Mucosa of gallbladder (tissue), 1 donor: ENCODE data around the gene PDAP1. TPM values are rescaled to one million over a fixed set of nuclear protein-coding genes. Genes with fewer than 3 reads are reported as not detected.
A peak's percentile ranks its signal among the peaks of the same experiment; 100 is the strongest.
"Not testable (repeated sequence)": the region's sequence is repeated elsewhere in the genome, so short reads cannot be mapped to it uniquely, and the experiment has no call there.

Experiments used
- DNase-seq: peaks from one replicate; pipeline ENCODE4 v3.0.0-alpha.2; 2020; ENCODE audit warnings: low spot score
- total RNA-seq: library from RNA; stranded (reverse); gene quantifications from one replicate; pipeline ENCODE4 v1.2.1, GENCODE V29; 2021
- donor health status: DM: no; HTN: no; CAD: no.

PDAP1 gene, protein sequence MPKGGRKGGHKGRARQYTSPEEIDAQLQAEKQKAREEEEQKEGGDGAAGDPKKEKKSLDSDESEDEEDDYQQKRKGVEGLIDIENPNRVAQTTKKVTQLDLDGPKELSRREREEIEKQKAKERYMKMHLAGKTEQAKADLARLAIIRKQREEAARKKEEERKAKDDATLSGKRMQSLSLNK
- 83.7 TPM for total RNA-seq

DNA sequence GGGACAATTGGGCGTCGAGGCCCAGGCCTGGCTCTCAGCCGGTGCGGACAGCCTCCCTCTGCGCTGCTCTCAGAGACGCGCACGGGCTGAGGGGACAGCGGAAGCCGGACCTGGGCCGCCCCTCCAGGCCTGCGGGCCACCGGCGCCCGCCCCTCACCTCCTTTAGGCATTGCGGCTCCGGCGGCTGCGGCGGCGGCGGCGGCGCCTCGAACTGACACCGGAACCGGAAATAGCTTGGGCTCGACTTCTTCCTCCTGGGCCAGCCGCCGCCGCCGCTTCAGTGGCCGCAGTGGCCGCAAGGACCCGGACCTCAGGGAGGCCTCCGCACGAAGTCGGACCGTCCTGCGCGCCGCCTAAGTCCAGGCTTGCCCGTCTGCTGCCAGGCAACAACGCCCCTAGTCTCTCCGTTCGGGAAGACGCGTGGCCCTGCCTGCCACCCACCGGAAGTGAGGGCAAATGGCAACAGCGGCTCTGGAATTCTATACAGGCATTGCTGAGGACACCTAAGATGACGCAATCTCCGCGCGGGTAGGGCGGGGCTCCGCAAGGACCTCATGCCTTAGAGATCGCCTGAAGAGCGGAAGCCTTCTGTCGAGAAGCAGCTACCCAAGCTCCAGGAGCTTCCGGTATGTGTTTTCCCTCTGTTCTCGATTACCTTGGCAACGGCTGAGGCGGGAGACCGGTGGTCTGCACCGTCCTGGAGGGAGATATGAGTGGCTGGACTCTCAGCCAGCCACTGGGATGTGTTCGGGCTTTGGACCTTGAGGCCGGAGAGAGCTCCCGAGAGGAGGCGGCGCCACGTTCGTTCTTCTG, at the start of gene PDAP1, which contains the start of gene BUD31:
Gene PDAP1 (minus strand): TSS at position 219 of the 813 bp plus-strand sequence. CDS start 49 bp downstream, at position 170.
Gene BUD31 (plus strand): TSS at position 591 of the 813 bp plus-strand sequence. CDS start 2,124 bp downstream, outside the sequence.
- peak; percentile 93 for DNase-seq

DNA sequence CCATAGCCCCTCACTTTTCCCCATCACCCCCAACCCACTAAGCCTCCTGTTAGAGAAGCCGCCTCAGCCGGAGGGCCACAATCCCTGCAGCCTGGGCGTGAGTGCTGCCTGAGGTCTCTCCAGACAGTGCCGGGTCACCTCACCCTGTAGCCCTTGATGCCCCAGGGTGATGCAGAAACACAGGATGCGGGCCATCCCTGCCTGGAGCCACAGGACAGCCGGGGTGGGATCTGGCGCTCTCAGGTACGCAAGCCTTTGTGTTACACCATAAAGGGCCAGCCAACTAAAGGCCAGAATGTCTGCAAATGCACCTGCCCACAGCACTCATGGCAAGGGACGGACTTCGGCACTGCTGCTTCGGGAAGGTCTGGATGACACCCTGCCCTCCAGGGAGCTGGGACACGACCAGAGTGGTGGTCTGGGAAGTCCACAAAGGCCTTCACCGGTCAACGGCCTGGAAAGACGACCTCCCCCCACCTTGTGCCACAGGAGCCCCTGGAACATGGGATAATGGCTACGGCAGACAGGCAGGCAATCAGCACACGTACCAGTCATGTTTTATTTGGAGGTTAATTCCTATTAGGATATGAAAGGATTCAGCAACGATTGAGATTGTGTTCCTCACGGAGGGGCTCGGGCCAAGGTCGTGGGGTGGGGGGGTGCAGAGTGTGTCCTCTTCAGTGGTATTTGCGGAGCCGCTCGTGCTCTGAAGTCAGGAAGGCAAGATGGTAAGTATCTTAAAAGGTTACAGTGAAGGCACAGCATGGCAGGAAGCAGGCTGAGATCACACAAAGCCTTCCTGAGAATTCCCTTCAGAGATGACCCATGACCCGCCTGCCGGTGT, 49.5 kb upstream of the PDAP1 start:
- no peak for DNase-seq

DNA sequence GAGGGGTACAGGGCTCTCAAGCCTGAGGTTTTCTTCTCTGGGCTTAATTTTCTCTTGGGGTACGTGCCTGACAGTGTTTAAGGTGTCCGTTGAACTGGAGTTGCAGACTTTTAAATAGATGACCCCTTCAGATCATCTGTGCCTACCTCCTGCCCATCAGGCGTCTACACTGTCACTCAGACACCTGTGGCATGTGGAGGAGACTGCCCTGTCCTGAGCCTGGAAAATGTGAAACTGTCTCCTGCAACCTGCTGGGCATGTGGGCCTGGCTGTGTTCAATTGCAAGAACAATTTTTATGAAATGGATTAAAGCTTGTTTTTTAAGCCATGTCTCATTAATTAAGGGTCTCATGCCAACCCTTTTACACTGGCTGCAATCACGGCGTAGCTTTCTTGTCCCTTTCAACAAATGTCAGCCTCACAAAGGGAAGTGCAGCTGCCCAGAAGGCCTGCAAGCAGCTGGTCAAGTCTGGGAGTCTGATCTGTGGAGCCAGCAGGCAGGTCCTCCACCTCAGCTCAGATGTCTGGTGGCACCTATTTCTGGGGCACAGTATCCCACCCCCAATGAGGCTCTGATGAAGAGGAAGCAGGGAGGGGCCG, 48.8 kb upstream of the PDAP1 start:
- DNase-seq: no peak

DNA sequence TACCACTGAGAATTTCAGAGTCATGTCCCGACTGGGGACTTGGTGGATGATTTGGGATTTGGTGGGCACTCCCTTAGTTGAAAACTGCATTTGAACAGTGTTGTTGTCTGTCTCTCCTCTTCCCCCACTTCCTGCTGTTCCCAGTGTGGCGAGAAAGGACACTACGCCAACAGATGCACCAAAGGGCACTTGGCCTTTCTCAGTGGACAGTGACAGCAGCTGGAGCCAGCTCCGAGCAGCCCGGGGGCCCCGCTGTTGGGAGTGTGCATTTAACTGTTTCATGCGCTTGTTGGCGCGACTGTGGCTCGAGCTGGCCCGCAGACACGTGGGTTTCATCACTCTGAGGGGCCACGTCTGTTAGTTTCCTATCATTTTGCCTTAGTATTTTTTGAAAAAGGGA, 47.9 kb upstream of the PDAP1 start:
- DNase-seq: no peak

DNA sequence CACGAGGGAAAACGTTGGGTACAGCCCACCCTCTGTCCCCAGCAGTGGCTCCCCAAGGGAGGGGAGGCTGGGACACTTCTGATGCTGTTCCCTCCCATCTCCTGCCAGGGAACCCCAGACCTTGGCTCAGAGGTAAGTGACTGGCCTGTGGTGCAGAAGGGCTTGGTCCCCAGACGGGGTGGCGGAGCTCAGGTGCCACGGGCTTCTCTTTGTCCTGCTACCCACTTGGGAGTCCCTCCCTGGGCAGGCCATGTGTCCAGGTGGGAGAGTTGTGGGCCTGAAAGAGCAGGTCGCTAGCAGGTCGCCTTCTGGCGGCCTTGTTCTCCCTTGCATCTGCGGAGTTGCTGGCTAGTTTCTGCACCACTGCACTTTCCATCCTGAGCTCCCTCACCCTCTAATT, 47.5 kb upstream of the PDAP1 start:
- DNase-seq: no peak

DNA sequence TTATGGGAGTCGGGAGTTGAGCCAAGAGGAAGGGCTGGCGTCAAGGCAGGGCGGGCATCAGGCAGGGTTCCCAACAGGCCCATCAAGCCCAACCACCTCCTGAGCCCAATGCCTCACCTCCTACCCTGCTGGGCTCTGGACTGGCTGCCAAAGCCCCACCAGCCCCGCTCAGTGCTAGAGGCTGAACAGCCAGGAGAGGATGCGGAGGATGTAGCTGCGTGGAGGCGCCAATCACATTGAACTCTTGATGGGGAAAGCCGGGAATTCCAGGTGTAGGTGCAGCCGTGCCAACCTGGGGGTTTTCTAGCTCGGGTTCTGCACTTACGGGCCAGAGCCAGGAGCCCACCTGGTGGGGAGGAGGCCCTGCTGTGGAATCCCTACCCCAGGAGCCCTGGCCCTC, 44.7 kb upstream of the PDAP1 start:
- no peak for DNase-seq

DNA sequence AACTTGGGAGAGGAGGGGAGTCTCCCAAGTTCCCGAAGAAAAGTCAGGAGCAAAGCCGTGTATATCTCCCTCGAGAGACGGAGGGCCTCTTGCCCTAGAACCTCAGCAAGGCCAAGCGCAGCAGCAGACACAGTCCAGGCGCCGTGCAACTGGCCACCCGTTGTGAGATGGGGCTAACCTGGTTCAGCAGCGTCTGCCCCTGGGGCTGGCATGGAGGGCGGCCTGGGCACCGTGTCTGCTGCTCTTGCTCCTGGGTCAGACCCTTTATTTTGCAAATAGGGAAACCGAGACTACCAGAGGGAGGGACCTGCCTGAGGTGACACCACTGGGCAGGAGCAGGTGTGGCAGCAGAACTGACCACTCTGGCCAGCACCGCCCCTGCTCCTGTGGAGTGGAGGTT, 44.1 kb upstream of the PDAP1 start:
- DNase-seq: no peak

DNA sequence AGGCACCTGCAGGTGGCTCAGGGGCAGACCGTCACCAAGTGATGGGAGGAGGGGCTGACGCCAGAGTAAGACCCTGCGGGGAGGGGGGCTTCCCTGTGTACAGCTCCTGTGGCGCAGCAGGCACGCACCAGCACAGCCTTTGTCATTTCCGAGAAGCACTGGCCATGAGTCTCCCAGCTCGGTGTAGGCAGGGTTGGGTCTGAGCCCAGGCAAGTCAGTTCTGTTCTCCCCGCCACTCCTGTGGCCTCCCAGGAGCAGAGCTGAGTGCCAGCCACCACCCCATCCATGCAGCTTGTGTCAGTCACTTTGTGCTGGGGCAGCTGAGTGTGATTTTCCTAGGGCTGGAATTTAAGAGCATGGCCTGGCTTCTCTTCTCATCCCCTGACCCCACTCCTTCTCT, 43.5 kb upstream of the PDAP1 start:
- no peak for DNase-seq

DNA sequence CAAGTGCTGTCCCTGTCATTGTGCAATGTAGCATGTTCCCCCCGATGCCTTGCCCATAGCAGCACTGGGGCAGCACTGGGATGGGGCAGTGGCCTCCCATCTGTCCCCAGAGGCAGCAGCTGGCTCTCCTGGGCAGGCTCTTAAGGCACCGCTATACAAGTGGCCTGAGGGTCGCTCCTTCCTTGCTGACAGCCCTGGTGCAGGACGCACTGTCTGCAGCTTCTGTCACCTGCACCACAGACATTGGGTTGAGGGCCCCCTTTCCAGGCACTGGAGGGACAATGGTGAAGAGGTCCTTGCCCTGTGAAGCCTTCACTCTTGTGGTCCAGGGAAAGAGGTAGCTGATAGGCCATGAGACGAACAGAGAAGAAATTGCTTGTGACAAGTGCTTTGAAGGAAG, 40.9 kb upstream of the PDAP1 start:
- no peak for DNase-seq

DNA sequence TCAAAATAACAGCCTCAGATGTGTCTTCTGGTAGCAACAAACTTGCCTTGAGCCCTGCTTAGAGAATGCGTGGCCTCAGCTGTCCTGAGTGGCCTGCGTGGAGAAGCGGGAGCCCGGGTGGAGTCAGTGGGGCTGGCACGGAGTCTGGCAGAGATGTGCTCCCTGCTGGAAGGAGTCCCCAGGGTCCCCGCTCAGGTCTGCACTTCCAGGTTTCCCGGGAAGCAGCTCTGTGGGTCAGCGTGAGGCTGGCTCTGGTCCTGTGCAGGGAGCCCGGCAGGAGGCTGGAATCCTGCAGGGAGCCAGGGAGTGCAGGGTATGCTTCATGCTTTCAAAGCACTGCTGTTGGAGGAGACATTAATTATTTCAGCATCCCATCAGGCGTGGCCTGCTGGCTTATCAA, 40.5 kb upstream of the PDAP1 start:
- no peak for DNase-seq

DNA sequence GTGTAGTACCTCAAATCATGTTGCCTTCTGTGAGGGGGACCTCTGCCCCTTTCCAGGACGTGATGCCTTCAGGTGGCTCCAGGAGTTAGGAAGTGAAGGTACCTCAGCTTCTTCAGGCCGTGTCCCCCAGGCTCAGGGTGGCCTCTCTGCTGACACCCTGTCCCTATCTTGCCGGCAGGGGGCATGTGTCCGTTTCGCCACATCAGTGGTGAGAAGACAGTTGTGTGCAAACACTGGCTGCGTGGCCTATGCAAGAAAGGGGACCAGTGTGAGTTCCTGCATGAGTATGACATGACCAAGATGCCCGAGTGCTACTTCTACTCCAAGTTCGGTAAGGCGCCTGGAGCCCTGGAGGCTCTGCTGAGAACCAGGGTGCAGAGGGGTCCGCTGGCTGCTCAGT, 39.5 kb upstream of the PDAP1 start:
- DNase-seq: no peak

DNA sequence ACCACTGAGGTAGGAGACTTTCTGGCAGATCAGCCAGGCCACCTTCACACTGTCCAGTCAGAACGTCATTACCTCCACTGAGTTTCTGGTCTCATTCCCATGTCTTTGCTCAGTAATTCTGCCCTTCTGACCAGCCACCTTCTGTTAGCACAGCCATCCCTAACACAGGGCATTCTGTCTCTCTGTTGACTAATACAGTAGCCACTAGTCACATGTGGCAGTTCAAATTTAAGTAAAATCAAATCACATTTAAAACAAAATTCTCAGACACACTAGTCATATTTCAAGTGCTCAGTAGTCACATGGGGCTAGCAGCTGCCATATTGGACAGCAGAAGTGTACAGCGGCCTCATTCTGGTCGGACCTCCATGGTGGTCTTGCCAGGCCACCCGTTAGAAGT, 37.7 kb upstream of the PDAP1 start:
- DNase-seq: no peak

DNA sequence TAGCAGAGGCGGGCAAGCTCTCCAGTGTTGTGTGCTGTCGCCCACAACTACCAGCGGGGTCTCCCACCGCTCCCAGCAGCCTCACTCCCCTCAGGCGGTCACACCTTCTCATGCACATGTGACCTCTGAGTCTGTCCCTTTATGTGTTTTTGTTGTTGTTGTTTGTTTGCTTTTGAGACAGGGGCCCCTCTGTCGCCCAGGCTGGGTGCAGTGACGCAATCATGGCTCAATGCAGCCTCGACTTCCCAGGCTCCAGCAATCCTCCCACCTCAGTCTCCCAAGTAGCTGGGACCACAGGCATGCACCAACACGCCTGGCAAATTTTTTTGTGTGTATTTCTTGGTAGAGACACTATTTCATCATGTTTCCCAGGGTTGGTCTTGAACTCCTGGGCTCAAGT, 31.8 kb upstream of the PDAP1 start:
- DNase-seq: no peak

DNA sequence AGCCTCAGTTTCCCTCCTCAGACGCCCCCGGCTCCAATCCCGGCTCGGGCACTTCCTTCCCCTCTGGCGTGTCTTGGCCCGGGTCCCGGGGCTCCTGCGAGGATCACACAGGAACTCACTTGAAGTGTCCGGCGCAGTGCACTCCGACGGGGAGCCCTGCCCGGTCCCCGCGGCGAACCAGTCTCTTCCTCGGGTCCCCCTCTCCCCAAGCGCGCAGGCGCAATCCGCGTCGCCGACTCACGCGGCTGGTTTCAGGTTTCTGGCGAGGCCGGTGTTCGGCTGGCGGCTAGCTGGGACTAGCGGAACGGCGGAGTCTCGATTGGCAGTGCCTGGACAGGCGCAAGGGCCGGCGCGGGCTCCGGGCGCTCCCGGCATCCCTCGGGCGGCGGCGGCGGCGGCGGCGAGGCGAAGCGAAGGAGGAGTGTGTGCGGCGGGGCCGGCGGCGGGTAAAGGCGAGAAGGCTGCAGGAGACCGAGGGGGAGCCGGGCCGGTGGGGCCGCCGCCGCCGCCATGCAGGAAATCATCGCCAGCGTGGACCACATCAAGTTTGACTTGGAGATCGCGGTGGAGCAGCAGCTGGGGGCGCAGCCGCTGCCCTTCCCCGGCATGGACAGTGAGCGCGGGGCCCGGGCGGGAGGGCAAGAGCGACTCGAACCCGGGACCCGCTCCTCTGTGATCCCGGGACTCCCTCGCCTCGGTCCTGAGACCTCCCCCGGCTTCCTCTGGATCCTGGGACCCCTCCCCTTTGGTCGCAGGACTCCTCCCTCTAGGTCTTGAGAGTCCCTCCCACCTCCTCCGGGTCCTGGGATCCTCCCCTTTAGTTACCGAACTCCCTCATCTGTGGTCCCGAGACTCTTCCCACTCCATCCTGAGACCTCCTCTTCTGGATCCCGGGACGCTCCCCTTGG, 30.4 kb upstream of the PDAP1 start, which contains the start of the genes CPSF4 and PTCD1:
Gene CPSF4 (plus strand): TSS at position 371 of the 908 bp plus-strand sequence. CDS start 140 bp downstream, at position 511.
Gene PTCD1 (minus strand): TSS at position 226 of the 908 bp plus-strand sequence. CDS start 3,556 bp downstream, outside the sequence.
- peak; percentile 95 for DNase-seq

DNA sequence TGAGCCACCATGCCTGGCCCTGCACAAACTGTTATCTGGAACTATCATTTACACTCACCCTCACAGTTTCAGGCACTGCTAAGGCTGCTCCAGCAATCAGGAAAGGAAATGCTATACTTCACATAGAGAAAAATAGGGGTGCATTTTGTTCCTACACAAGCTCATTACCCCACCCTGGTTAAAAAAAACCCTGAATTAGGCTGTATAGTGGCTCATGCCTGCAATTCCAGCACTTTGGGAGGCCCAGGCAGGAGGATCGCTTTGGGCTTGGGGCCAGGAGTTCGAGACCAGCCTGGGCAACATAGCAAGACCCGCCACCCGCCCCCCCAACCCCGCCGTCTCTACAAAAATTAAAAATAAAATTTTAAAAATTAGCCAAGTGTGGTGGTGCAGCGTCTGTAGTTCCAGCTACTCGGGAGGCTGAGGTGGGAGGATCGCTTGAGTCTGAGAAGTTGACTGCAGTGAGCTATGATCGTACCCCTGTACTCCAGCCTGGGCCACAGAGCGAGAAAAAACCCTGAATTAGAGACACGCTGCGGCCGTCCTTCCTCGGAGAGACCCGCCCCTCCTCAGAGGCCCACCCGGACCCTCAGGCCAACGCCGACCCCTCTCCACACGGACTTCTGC, 29.7 kb upstream of the PDAP1 start:
- DNase-seq: no peak

DNA sequence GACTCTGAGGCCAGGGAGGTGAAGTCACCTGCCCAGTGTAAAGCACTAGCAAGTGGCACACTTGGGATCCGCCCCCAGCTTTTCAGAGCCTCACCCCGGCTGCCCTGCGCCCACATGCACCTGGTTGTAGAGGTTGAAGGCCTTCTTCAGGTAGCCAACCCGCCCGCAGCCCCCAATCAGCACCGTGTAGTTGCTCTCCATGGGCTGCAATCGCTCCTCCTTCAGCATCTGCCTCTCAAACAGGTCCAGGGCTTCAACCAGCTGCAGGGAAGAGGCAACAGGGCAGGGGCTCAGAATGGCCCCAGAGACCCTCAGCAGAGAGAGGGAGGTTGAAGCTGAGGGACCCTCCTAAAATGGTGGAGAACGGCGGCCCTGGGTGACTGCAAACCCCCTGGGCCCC, 24.8 kb upstream of the PDAP1 start:
- no peak for DNase-seq

DNA sequence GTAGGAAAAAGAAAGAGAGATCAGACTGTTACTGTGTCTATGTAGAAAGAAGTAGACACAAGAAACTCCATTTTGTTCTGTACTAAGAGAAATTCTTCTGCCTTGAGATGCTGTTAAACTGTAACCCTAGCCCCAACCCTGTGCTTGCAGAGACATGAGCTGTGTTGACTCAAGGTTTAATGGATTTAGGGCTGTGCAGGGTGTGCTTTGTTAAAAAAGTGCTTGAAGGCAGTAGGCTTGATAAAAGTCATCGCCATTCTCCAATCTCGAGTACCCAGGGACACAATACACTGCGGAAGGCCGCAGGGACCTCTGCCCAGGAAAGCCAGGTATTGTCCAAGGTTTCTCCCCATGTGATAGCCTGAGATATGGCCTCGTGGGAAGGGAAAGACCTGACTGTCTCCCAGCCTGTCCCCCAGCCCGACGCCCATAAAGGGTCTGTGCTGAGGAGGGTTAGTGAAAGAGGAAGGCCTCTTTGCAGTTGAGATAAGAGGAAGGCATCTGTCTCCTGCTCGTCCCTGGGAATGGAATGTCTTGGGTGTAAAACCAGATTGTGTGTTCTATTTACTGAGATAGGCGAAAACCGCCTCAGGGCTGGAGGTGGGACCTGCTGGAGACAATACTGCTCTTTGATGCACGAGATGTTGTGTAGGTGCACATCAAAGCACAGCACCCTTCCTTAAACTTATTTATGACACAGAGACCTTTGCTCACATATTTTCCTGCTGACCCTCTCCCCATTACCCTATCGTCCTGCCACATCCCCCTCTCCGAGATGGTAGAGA, 23.6 kb upstream of the PDAP1 start:
- DNase-seq: not testable (repeated sequence)

DNA sequence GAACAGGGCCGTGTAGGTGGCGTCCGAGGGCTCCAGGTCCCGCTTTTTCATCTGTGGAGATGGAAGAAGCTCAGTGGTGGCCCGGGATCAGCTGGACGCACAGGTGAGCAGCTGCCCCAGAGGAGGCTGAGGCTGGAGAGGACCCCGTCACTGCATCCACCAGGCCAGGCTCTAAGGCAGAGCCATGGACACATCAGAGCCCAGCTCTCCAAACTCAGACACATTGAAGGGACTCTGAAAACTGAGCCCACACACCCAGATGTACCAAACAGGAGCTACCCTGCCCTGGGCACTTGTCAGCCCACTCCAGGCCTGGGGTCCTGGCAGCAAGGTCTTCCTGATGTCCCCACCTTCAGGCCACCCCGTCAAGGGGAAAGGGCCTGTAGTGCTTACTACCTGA, 21.4 kb upstream of the PDAP1 start:
- no peak for DNase-seq

DNA sequence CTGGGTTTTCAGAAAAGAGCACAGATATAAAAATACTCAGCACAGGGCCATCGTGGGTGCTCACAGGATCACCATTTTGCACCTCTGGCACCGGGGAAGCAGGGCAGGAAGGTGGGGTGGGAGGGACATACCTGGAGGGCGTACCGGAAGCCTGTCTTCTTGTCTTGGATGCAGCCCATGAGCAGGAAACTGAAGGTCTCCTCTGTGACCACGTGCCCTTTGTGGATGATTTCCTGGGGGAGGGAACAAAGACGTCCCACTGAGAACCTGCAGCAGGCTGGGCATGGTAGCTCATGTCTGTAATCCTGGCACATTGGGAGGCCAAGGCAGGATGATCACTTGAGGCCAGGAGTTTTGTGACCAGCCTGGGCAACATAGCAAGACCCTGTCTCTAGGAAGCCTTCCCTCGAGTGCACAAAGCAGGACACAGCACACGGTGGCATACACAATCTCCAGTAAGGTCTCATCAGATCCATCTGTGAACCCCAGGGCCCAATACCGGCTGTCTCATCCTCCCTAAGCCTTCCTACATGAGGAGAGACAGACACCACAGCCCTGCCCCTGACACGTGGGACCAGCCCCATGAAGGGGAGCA, 20.7 kb upstream of the PDAP1 start:
- DNase-seq: no peak
